Amygdala (tissue), 56 donors: ENCODE measurements around the gene MTX3.

Experiments
- DNase-seq, 56 donors: peaks; one replicate each; lab custom pipeline; 2025; lab: John Stamatoyannopoulos, UW

Gene MTX3

DNA sequence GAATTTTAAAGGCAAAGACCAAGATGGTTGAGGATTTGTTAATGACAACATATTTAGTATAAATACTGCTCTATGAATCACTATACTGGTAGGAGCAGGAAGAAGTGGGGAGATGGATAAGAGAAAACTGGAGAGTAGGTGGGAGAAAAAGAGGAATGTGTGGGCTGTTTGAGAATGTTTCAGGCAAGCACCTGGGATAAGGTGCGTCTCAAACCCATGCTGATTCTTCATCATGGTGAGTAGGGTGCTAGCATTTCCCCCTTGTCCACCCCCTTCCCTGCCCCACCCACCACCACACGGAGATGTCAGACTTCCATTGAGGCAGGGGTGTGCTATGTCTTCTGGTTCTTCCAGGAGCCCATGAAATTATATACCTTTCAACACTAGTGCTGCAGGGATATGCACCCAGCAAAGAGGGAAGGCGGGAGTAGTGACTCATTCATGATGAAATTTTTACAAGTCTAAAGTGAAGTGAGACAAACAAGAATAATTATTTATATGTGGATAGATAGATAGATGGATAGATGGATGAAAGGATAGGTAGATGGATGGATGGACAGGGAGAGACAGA, 54.3 kb downstream of the MTX3 start:
- no peak for DNase-seq

GRCh38 chr5:79936002-79936645, 54.9 kb downstream of the MTX3 start:
- DNase-seq = no peak

DNA sequence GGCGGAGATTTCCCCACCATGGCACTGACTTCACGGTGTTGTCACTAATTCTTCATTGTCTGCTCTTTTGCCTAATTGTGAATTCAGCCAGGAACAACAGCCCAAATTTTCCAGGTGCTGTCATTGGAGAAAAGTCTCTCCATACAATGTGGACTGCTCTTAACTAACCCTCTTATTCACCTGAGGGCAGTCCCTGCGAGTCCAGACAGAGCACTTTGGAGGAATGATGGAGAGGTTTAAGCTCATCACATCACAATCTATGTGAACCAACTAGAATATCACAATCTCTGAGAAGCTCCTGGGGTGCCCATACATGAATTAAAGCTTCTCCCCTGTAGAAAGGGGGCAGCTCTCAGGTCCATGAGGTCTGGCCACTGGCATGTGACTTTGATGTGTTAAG, 56.4 kb downstream of the MTX3 start:
- no peak for DNase-seq

DNA sequence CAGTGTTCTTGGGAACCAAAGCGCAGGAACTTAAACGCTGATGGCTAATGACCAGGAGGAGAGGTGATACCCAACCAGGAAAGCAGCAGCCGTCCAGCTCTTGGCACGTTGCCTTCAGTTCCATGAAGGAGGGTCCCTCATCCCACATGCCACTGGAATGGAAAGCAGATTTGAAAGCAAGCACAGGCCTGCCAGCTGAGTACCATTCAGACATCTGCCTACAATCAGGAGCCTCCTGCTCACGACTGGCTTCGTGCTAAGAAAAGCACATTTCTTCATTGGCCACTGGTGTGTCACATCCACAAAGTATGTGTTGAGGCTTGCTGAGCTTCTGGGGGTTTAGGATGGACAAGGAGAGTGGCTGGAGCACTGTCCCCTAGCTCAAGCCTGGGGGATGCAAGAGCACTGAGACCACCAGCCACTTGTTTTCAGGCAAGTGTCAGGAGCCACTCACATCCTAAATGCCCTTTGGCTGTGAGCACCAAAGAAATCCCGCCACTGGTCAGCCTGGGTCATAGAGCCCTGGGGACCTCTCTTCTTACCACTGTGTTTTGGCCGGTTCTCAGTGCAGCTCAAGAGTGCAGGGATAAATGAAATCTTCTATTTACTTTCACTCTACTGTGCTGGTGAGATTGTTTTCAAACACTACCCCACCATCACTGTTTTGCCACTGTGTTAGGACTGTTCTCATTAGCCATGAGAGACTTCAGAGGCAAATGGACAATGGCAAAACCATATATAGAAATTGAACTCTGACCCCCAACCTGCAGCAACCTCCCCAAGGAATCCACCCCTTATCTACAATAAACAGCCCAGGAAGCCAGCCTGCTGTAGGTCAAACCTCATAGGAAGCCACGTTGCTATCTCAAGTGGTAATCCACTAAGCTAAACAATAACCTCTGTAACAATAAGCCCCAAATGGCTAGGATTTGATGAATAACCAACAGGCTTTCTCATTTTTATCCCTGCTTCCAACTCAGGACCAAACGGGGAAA, 58.3 kb downstream of the MTX3 start:
- no peak for DNase-seq

DNA sequence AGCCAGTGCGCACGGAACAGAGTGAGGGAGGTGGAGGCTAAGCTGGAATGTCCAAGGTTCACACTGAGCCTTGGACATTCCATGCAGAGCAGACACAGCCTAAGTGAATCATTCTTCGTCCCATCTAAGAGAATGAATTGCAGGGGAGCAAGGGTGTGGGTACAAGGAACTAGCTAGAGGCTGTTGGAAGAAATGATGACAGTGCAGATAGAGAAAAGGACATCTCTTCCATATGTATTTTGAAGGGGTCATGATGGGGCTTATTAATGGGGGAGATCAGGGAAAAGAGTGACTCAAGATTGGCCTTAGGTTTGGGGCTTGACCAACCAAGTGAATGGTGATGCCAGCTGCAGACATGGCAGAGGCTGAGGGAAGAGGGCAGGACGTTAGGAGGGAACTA, 59.2 kb downstream of the MTX3 start:
- no peak for DNase-seq

DNA sequence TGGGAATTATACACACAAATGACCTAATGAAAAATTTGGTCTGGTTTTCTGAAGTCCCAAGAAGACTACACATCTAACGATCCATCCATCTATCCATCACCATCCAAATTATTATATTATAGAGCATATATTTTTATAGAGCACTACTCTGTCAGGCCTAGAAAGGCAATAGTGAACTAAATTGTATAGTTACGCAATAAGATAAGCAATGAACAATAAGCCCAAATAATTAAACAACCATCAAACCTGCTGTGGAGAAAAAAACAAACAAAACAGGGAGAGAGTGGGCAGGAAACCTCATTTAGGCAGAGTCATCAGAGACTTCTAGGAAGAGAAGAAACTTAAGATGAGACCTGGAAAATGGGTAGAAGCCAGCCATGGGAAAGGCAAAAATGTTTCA, 59.7 kb downstream of the MTX3 start:
- no peak for DNase-seq

DNA sequence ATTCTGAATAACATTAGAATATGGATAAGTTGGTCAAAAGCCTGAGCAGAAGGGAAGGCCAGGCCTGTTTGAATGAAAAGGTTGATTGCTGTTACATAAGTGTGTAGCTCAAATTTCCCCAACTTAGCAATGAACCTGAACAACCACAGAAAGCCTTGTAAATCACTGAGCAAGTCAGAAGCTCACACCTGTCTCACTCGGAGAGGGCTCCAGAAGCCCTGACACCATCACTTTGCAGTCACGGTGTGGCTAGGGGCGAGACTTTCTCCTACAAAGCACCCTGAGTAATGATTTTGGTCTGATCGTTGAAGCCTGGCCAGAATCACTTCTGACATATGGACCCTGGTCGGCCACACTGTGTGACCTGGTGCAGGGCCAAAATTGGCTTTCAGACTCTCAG, 62.0 kb downstream of the MTX3 start:
- DNase-seq = no peak
